ENCODE data around the gene SIAH2.

GRCh38 chr3:150759319-150759718 is 3.6 kb downstream of the SIAH2 start:
- TF ChIP-seq, protein P1, sequence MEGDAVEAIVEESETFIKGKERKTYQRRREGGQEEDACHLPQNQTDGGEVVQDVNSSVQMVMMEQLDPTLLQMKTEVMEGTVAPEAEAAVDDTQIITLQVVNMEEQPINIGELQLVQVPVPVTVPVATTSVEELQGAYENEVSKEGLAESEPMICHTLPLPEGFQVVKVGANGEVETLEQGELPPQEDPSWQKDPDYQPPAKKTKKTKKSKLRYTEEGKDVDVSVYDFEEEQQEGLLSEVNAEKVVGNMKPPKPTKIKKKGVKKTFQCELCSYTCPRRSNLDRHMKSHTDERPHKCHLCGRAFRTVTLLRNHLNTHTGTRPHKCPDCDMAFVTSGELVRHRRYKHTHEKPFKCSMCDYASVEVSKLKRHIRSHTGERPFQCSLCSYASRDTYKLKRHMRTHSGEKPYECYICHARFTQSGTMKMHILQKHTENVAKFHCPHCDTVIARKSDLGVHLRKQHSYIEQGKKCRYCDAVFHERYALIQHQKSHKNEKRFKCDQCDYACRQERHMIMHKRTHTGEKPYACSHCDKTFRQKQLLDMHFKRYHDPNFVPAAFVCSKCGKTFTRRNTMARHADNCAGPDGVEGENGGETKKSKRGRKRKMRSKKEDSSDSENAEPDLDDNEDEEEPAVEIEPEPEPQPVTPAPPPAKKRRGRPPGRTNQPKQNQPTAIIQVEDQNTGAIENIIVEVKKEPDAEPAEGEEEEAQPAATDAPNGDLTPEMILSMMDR (conservative IDR thresholded peaks at IDR 0.05; ENCODE audit: low read depth in 2 of 2): no peak
- no peak for TF ChIP-seq POLR2AphosphoS5 (IDR thresholded peaks at IDR 0.05; ENCODE audit: low read depth)
- no peak for TF ChIP-seq EZH2 (IDR thresholded peaks at IDR 0.05; ENCODE audit: low read depth, unreplicated experiment)
- no peak for TF ChIP-seq CREB1 (CRISPR knock-in tag; IDR thresholded peaks at IDR 0.05; ENCODE audit: low read depth)
- no peak for TF ChIP-seq JUNB (IDR thresholded peaks at IDR 0.05; ENCODE audit: unreplicated experiment)
- no peak for TF ChIP-seq ZNF114 (CRISPR knock-in tag; IDR thresholded peaks at IDR 0.05)
- TF ChIP-seq, protein P2, sequence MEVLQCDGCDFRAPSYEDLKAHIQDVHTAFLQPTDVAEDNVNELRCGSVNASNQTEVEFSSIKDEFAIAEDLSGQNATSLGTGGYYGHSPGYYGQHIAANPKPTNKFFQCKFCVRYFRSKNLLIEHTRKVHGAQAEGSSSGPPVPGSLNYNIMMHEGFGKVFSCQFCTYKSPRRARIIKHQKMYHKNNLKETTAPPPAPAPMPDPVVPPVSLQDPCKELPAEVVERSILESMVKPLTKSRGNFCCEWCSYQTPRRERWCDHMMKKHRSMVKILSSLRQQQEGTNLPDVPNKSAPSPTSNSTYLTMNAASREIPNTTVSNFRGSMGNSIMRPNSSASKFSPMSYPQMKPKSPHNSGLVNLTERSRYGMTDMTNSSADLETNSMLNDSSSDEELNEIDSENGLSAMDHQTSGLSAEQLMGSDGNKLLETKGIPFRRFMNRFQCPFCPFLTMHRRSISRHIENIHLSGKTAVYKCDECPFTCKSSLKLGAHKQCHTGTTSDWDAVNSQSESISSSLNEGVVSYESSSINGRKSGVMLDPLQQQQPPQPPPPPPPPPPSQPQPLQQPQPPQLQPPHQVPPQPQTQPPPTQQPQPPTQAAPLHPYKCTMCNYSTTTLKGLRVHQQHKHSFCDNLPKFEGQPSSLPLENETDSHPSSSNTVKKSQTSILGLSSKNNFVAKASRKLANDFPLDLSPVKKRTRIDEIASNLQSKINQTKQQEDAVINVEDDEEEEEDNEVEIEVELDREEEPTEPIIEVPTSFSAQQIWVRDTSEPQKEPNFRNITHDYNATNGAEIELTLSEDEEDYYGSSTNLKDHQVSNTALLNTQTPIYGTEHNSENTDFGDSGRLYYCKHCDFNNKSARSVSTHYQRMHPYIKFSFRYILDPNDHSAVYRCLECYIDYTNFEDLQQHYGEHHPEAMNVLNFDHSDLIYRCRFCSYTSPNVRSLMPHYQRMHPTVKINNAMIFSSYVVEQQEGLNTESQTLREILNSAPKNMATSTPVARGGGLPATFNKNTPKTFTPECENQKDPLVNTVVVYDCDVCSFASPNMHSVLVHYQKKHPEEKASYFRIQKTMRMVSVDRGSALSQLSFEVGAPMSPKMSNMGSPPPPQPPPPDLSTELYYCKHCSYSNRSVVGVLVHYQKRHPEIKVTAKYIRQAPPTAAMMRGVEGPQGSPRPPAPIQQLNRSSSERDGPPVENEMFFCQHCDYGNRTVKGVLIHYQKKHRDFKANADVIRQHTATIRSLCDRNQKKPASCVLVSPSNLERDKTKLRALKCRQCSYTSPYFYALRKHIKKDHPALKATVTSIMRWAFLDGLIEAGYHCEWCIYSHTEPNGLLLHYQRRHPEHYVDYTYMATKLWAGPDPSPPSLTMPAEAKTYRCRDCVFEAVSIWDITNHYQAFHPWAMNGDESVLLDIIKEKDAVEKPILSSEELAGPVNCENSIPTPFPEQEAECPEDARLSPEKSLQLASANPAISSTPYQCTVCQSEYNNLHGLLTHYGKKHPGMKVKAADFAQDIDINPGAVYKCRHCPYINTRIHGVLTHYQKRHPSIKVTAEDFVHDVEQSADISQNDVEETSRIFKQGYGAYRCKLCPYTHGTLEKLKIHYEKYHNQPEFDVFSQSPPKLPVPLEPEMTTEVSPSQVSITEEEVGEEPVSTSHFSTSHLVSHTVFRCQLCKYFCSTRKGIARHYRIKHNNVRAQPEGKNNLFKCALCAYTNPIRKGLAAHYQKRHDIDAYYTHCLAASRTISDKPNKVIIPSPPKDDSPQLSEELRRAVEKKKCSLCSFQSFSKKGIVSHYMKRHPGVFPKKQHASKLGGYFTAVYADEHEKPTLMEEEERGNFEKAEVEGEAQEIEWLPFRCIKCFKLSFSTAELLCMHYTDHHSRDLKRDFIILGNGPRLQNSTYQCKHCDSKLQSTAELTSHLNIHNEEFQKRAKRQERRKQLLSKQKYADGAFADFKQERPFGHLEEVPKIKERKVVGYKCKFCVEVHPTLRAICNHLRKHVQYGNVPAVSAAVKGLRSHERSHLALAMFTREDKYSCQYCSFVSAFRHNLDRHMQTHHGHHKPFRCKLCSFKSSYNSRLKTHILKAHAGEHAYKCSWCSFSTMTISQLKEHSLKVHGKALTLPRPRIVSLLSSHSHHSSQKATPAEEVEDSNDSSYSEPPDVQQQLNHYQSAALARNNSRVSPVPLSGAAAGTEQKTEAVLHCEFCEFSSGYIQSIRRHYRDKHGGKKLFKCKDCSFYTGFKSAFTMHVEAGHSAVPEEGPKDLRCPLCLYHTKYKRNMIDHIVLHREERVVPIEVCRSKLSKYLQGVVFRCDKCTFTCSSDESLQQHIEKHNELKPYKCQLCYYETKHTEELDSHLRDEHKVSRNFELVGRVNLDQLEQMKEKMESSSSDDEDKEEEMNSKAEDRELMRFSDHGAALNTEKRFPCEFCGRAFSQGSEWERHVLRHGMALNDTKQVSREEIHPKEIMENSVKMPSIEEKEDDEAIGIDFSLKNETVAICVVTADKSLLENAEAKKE (CRISPR knock-in tag; IDR thresholded peaks at IDR 0.05): no peak
